OCI-LY3 (cell line): Measurements from ENCODE around the gene OGDH.

Experiments
- H2AFZ ChIP-seq: fragments of 200-600, 300-600 bp; shearing (Covaris generic); 2 replicates; pipeline ENCODE4 v1.6.0; 2014; ENCODE audit warnings: antibody characterized with exemption, low read depth, low read length
- H3K27ac ChIP-seq: fragments of 200-600, 300-600 bp; sonication (generic); 2 replicates; pipeline ENCODE4 v1.5.1; 2014; ENCODE audit warnings: mild to moderate bottlenecking, low read length, moderate library complexity, mixed read lengths
- H3K27me3 ChIP-seq: fragments of 200-600, 300-600 bp; sonication (generic); 2 replicates; pipeline ENCODE4 v1.6.1; 2014; ENCODE audit warnings: low read depth, low read length, mixed read lengths
- H3K36me3 ChIP-seq: fragments of 200-600, 300-600 bp; sonication (generic); replicated peaks from 2 replicates; pipeline ENCODE3; 2014; ENCODE audit warnings: low read depth, low read length, mixed read lengths
- H3K4me1 ChIP-seq: fragments of 300-600, 200-600 bp; sonication (generic); 2 replicates; pipeline ENCODE4 v1.6.1; 2014; ENCODE audit warnings: low read length, mixed read lengths
- H3K4me2 ChIP-seq: fragments of 200-600, 300-600 bp; sonication (generic); 2 replicates; pipeline ENCODE4 v1.6.1; 2014; ENCODE audit warnings: low read length, mixed read lengths
- H3K4me3 ChIP-seq: fragments of 300-600, 200-600 bp; sonication (generic); 2 replicates; pipeline ENCODE4 v1.5.1; 2014; ENCODE audit warnings: antibody characterized with exemption, mild to moderate bottlenecking, low read length, moderate library complexity
- H3K79me2 ChIP-seq: fragments of 300-600, 200-600 bp; shearing (Covaris generic); 2 replicates; pipeline ENCODE4 v1.6.1; 2014; ENCODE audit warnings: mild to moderate bottlenecking, low read length, mixed read lengths
- H3K9ac ChIP-seq: fragments of 300-600, 200-600 bp; shearing (Covaris generic); 2 replicates; pipeline ENCODE4 v1.6.0; 2014; ENCODE audit warnings: mild to moderate bottlenecking, low read length, moderate library complexity
- H3K9me3 ChIP-seq: fragments of 200-600, 300-600 bp; shearing (Covaris generic); 2 replicates; pipeline ENCODE4 v1.6.1; 2014; ENCODE audit warnings: low read length, mixed read lengths; ENCODE audit not compliant: insufficient read depth
- H4K20me1 ChIP-seq: fragments of 200-600, 300-600 bp; sonication (generic); 2 replicates; pipeline ENCODE4 v1.6.1; 2016; ENCODE audit warnings: low read length, mixed read lengths; ENCODE audit not compliant: insufficient read depth
- CTCF ChIP-seq: fragments of 200-600, 300-600 bp; sonication (generic); IDR thresholded peaks from 2 replicates; pipeline ENCODE4 v1.5.1; 2014; ENCODE audit warnings: antibody characterized with exemption, low read length, low read depth
- EZH2phosphoT487 ChIP-seq: fragments of 200-600 bp; shearing (Covaris generic); IDR thresholded peaks from 2 replicates; pipeline ENCODE4 v1.6.1; 2018; ENCODE audit warnings: antibody characterized with exemption, mixed run types, low read depth

The OGDH gene

GRCh38 chr7:44581879-44582603 lies 24.4 kb upstream of the OGDH start, which contains the start of gene TMED4:
Gene TMED4, minus strand, starts transcription at chr7:44582231. Its CDS starts 25 bp downstream, at chr7:44582206.
- Histone ChIP-seq H3K27ac (peak within 1 kb of the TSS; percentile 72), H3K27me3 (no peaks in the 10 kb centered on the region), H3K4me2 (peak within 1 kb of the TSS; percentile 92), H2AFZ (peak within 1 kb of the TSS; percentile 83; the same call in 1 of the 2 replicates), H3K36me3 (peaks cover 25% of the 10 kb centered on the region), H3K9ac (peak within 1 kb of the TSS; percentile 96), H3K9me3 (no peaks in the 10 kb centered on the region), H3K4me1 (peaks cover 9% of the 10 kb centered on the region), H4K20me1 (peaks cover 3% of the 10 kb centered on the region; the same call in 1 of the 2 replicates), H3K79me2 (peaks cover 29% of the 10 kb centered on the region), H3K4me3 (peak within 1 kb of the TSS; percentile 93)
- no peak for TF ChIP-seq EZH2phosphoT487
- TF ChIP-seq CTCF = no peak

- Histone ChIP-seq H3K79me2 (peaks cover 29% of the 10 kb centered on the region), H4K20me1 (peaks cover 3% of the 10 kb centered on the region; the same call in 1 of the 2 replicates), H2AFZ (no peak overlapping the region), H3K36me3 (peaks cover 20% of the 10 kb centered on the region), H3K4me1 (peaks cover 11% of the 10 kb centered on the region), H3K4me2 (peak overlapping the region; percentile 85), H3K27ac (no peak overlapping the region), H3K9me3 (no peaks in the 10 kb centered on the region), H3K27me3 (no peaks in the 10 kb centered on the region), H3K4me3 (peak overlapping the region; percentile 93), H3K9ac (peak overlapping the region; percentile 94)
- TF ChIP-seq EZH2phosphoT487 (no peak), CTCF (no peak)
These were observed 23.1 kb upstream of the OGDH start for GRCh38 chr7:44583146-44583865.

GRCh38 chr7:44587843-44588711 lies 18.4 kb upstream of the OGDH start:
- Histone ChIP-seq H3K4me2 (peak overlapping the region; percentile 56), H3K9me3 (no peaks in the 10 kb centered on the region), H3K9ac (peak overlapping the region; percentile 25; the same call in 1 of the 2 replicates), H3K27ac (no peak overlapping the region), H2AFZ (peak overlapping the region; percentile 66; the same call in 1 of the 2 replicates), H3K36me3 (no peaks in the 10 kb centered on the region), H3K27me3 (no peaks in the 10 kb centered on the region), H4K20me1 (no peaks in the 10 kb centered on the region), H3K79me2 (no peaks in the 10 kb centered on the region), H3K4me3 (0 out of 2 replicates have a peak overlapping the region, but pooled peaks have one; percentile 7), H3K4me1 (peaks cover 6% of the 10 kb centered on the region)
- TF ChIP-seq EZH2phosphoT487 = no peak
- TF ChIP-seq CTCF = peak; percentile 86
